ENCODE measurements around the gene RPL10. TPM values are rescaled to one million over a fixed set of nuclear protein-coding genes. Genes with fewer than 3 reads are reported as not detected.

RPL10 gene
- total and polyA plus RNA-seq, 2 of the 13 experiments (the other 11 are each of a cell fraction or from before 2014, with no cell fraction given), result 2,381 to 4,713 TPM

- Histone ChIP-seq H2AFZ (ENCODE audit: low read length) (no peak overlapping the region), H3K79me2 (ENCODE audit: insufficient read depth, low read length) (peaks cover 22% of the 10 kb centered on the region), H3K9ac (ENCODE audit: insufficient read depth, low read depth, low read length) (peak overlapping the region; percentile 87), H3K4me2 (ENCODE audit: low read depth, low read length) (peak overlapping the region; percentile 92), H3K27me3 (ENCODE audit: control insufficient read depth in 1 of 2, insufficient read depth in 2 of 2, low read length in 2 of 2) (no peaks in the 10 kb centered on the region), H3K4me1 (ENCODE audit: insufficient read depth, low read length) (peaks cover 37% of the 10 kb centered on the region), H3K4me3 (replicated peaks in 1 of 3; ENCODE audit: insufficient read depth in 1 of 3, low read depth in 2 of 3, low read length in 3 of 3) (peak overlapping the region; percentile 65 to 92 (median 80)), H4K20me1 (ENCODE audit: insufficient read depth, low read length) (peaks cover 7% of the 10 kb centered on the region; the same call in 1 of the 2 replicates), H3K9me3 (ENCODE audit: low read length) (no peaks in the 10 kb centered on the region), H3K36me3 (replicated peaks in 1 of 2; ENCODE audit: control insufficient read depth in 1 of 2, insufficient read depth in 2 of 2, low read length in 2 of 2) (peaks cover 7 to 15% of the 10 kb centered on the region in 2 experiments; a peak in 4 of 5 replicates), H3K27ac (ENCODE audit: extremely low read length, insufficient read depth, low read length) (peak overlapping the region; percentile 77)
- ChIA-PET POLR2A (interaction anchor here (0.7 to 3.0 kb wide), 10 partner anchors 9 to 171 kb away, joined by 3 to 17 read pairs (median 5); partner anchors contain the start of genes EMD, RPL10 and SLC10A3), CTCF (ENCODE audit: low intra/inter-chr PET ratio, low total read pairs) (interaction anchor here (0.9 kb wide), 1 partner anchor 164 kb away, joined by 4 read pairs; no protein-coding TSS in a partner anchor)
- BruUV-seq (replicated peaks), result no TSS peak
- no peak for DNase-seq (ENCODE audit: low spot score)
- ATAC-seq, result no peak; the same call in 2 of the 3 replicates
- TF ChIP-seq RARA (CRISPR knock-in tag; IDR thresholded peaks at IDR 0.05), result no peak
- TF ChIP-seq, protein P1, sequence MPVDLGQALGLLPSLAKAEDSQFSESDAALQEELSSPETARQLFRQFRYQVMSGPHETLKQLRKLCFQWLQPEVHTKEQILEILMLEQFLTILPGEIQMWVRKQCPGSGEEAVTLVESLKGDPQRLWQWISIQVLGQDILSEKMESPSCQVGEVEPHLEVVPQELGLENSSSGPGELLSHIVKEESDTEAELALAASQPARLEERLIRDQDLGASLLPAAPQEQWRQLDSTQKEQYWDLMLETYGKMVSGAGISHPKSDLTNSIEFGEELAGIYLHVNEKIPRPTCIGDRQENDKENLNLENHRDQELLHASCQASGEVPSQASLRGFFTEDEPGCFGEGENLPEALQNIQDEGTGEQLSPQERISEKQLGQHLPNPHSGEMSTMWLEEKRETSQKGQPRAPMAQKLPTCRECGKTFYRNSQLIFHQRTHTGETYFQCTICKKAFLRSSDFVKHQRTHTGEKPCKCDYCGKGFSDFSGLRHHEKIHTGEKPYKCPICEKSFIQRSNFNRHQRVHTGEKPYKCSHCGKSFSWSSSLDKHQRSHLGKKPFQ (CRISPR knock-in tag; IDR thresholded peaks at IDR 0.05; ENCODE audit: insufficient replicate concordance), result no peak
- no peak for TF ChIP-seq SYNCRIP (IDR thresholded peaks at IDR 0.05; ENCODE audit: insufficient read depth, low read depth, low read length)
- TF ChIP-seq ZNF616 (CRISPR knock-in tag; IDR thresholded peaks at IDR 0.05; ENCODE audit: low read depth), result no peak
- peak; percentile 0; the same call in 1 of the 2 replicates for TF ChIP-seq RBFOX2 (IDR thresholded peaks at IDR 0.05; ENCODE audit: low read depth, low read length)
- TF ChIP-seq ZNF263 (CRISPR knock-in tag; IDR thresholded peaks at IDR 0.05), result 0 out of 2 replicates have a peak, but pooled peaks have one; percentile 4
- peak; percentile 29; the same call in 1 of the 2 replicates for TF ChIP-seq ZFY (CRISPR knock-in tag; IDR thresholded peaks at IDR 0.05)
- TF ChIP-seq AGO2 (optimal IDR thresholded peaks at IDR 0.05; ENCODE audit: low read depth, low read length), result peak; percentile 68
- TF ChIP-seq ZNF790 (CRISPR knock-in tag; IDR thresholded peaks at IDR 0.05; ENCODE audit: borderline replicate concordance), result 0 out of 2 replicates have a peak, but pooled peaks have one; percentile 38
- FAIRE-seq, result no peak
- intact Hi-C loops (cut with micrococcal nuclease; ENCODE audit: unreplicated experiment), result no loop called here
- in situ Hi-C loops (cut with HindIII; ENCODE audit: extremely low pct_ligation_motif_present, low pct_unique_long_range_greater_than_20kb), result no loop called here
- no CpG with 5 or more reads among the region's 63 CpGs for WGBS (ENCODE audit: low lambda C conversion rate)
These were observed 27.7 kb upstream of the RPL10 start for GRCh38 chrX:154370300-154371016.

Data from HepG2 (cell line).